Measurements from ENCODE around the gene PSEN1. TPM values are rescaled to one million over a fixed set of nuclear protein-coding genes. Genes with fewer than 3 reads are reported as not detected.

The PSEN1 gene
- total RNA-seq, 3 donors from 2014 or later = 45.6 to 64.5 (median 63.2) TPM

GRCh38 chr14:73249564-73250316 is 113.4 kb downstream of the PSEN1 start:
- Histone ChIP-seq H3K4me3 (no peak overlapping the region), H3K27me3 (no peaks in the 10 kb centered on the region), H3K36me3 (no peaks in the 10 kb centered on the region), H3K9me3 (no peaks in the 10 kb centered on the region), H3K4me1 (no peaks in the 10 kb centered on the region), H3K27ac (no peak overlapping the region)
- TF ChIP-seq CTCF (IDR thresholded peaks at IDR 0.05) = no peak
- intact Hi-C loops (cut with DNase I; ENCODE audit: low total_unique reads) = no loop called here
- no peak for DNase-seq (ENCODE audit: low spot score in 2 of 2)

GRCh38 chr14:73250317-73250713 is 114.0 kb downstream of the PSEN1 start:
- Histone ChIP-seq H3K27ac (no peak overlapping the region), H3K9me3 (no peaks in the 10 kb centered on the region), H3K4me1 (no peaks in the 10 kb centered on the region), H3K27me3 (no peaks in the 10 kb centered on the region), H3K36me3 (no peaks in the 10 kb centered on the region), H3K4me3 (no peak overlapping the region)
- intact Hi-C loops (cut with DNase I; ENCODE audit: low total_unique reads) = no loop called here
- no peak for DNase-seq (ENCODE audit: low spot score in 2 of 2)
- TF ChIP-seq POLR2A (IDR thresholded peaks at IDR 0.05) (no peak), CTCF (IDR thresholded peaks at IDR 0.05) (no peak), POLR2AphosphoS5 (IDR thresholded peaks at IDR 0.05) (no peak)

- no peaks in the 10 kb centered on the region for H3K9me3 ChIP-seq
- intact Hi-C loops (cut with DNase I; ENCODE audit: low total_unique reads) = no loop called here
- no peaks in the 10 kb centered on the region for H3K36me3 ChIP-seq
- no peak overlapping the region for H3K4me3 ChIP-seq
- TF ChIP-seq CTCF (IDR thresholded peaks at IDR 0.05) (no peak), POLR2AphosphoS5 (IDR thresholded peaks at IDR 0.05) (no peak), POLR2A (IDR thresholded peaks at IDR 0.05) (no peak)
- DNase-seq (ENCODE audit: low spot score in 2 of 2) = no peak
- H3K4me1 ChIP-seq = no peaks in the 10 kb centered on the region
- no peaks in the 10 kb centered on the region for H3K27me3 ChIP-seq
- no peak overlapping the region for H3K27ac ChIP-seq
Observed at GRCh38 chr14:73250781-73251500, 114.6 kb downstream of the PSEN1 start.

- intact Hi-C loops (cut with DNase I; ENCODE audit: low total_unique reads) = no loop called here
- Histone ChIP-seq H3K27ac (no peak overlapping the region), H3K9me3 (no peaks in the 10 kb centered on the region), H3K4me3 (no peak overlapping the region), H3K36me3 (no peaks in the 10 kb centered on the region), H3K27me3 (no peaks in the 10 kb centered on the region), H3K4me1 (no peaks in the 10 kb centered on the region)
- no peak for DNase-seq (ENCODE audit: low spot score in 2 of 2)
- no peak for TF ChIP-seq CTCF (IDR thresholded peaks at IDR 0.05)
- no peak for TF ChIP-seq POLR2A (IDR thresholded peaks at IDR 0.05)
- no peak for TF ChIP-seq POLR2AphosphoS5 (IDR thresholded peaks at IDR 0.05)
Observed at GRCh38 chr14:73251516-73252215, 115.4 kb downstream of the PSEN1 start.
